Loucy (cell line): ENCODE data around the gene PSMB9.

Source experiments
- H2AFZ ChIP-seq: fragments of 200-600 bp; sonication (generic); 2 replicates; pipeline ENCODE4 v1.6.0; 2016; ENCODE audit warnings: antibody characterized with exemption, mild to moderate bottlenecking, low read length, moderate library complexity
- H3F3A ChIP-seq: fragments of 200-600 bp; 2 replicates; pipeline ENCODE4 v1.6.0; 2016; ENCODE audit warnings: antibody characterized with exemption, low read depth, mild to moderate bottlenecking
- H3K27me3 ChIP-seq: fragments of 200-600 bp; sonication (generic); 2 replicates; pipeline ENCODE4 v1.6.1; 2014; ENCODE audit warnings: low read length, mild to moderate bottlenecking; ENCODE audit not compliant: insufficient read depth, poor library complexity, severe bottlenecking
- H3K36me3 ChIP-seq: fragments of 200-600 bp; sonication (generic); 2 replicates; pipeline ENCODE4 v1.6.1; 2016; ENCODE audit warnings: low read length; ENCODE audit not compliant: insufficient read depth
- H3K4me1 ChIP-seq: fragments of 200-600 bp; sonication (generic); 2 replicates; pipeline ENCODE4 v1.5.1; 2014; ENCODE audit warnings: low read length, mild to moderate bottlenecking; ENCODE audit not compliant: insufficient read depth, poor library complexity, severe bottlenecking
- H3K4me2 ChIP-seq: fragments of 200-600 bp; sonication (generic); 2 replicates; pipeline ENCODE4 v1.6.0; 2014; ENCODE audit warnings: antibody characterized with exemption, low read length, low read depth, mild to moderate bottlenecking; ENCODE audit not compliant: poor library complexity, severe bottlenecking
- H3K4me3 ChIP-seq: fragments of 200-600 bp; sonication (generic); 2 replicates; pipeline ENCODE4 v1.5.1; 2014; ENCODE audit warnings: low read length, mild to moderate bottlenecking, mixed read lengths; ENCODE audit not compliant: poor library complexity, severe bottlenecking
- H3K79me2 ChIP-seq: fragments of 200-600 bp; sonication (generic); 2 replicates; pipeline ENCODE4 v1.6.1; 2014; ENCODE audit warnings: low read length; ENCODE audit not compliant: insufficient read depth
- H3K9ac ChIP-seq: fragments of 200-600 bp; sonication (generic); 2 replicates; pipeline ENCODE4 v1.6.0; 2014; ENCODE audit warnings: mild to moderate bottlenecking, low read depth, low read length, moderate library complexity; ENCODE audit not compliant: poor library complexity, severe bottlenecking
- H3K9me2 ChIP-seq: fragments of 200-600 bp; sonication (generic); replicated peaks from 2 replicates; pipeline ENCODE4 v1.6.1; 2016; ENCODE audit warnings: low read depth, low read length, mixed read lengths
- H3K9me3 ChIP-seq: fragments of 200-600 bp; sonication (generic); 2 replicates; pipeline ENCODE4 v1.6.1; 2014; ENCODE audit warnings: mild to moderate bottlenecking, antibody characterized with exemption, low read length, low read depth; ENCODE audit not compliant: insufficient read depth
- H4K20me1 ChIP-seq: fragments of 200-600 bp; sonication (generic); 2 replicates; pipeline ENCODE4 v1.6.0; 2014; ENCODE audit warnings: antibody characterized with exemption, low read length, mild to moderate bottlenecking; ENCODE audit not compliant: insufficient read depth, poor library complexity, severe bottlenecking
- EZH2phosphoT487 ChIP-seq: fragments of 200-600 bp; IDR thresholded peaks from 2 replicates; pipeline ENCODE4 v1.6.1; 2018; ENCODE audit warnings: antibody characterized with exemption, mild to moderate bottlenecking, moderate library complexity, borderline replicate concordance
- TF ChIP-seq, protein P1 (sequence below): fragments of 200-600 bp; sonication (generic); conservative IDR thresholded peaks from 2 replicates; pipeline ENCODE4 v1.5.1; 2014; ENCODE audit warnings: mild to moderate bottlenecking, antibody characterized with exemption, low read length

PSMB9 gene

DNA sequence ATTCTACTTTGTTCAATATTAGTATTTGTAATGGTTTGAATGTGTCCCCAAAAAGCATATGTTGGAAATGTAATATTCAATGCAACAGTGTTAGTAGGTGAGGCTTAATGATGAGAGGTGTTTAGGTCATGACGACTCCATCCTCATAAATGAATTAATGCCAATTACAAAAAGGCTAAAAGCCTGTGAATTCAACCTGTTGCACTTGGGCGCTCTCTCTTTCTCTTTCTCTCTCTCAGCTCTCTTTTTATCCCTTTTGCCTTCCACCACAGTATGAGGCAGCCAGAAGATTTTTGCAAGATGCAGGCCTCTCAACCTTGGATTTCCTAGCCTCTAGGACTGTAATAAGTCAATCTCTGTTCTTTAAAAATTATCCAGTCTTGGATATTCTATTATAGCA lies 34.6 kb downstream of the PSMB9 start:
- Histone ChIP-seq H3F3A (no peaks in the 10 kb centered on the region; the same call in 1 of the 2 replicates), H3K27me3 (no peaks in the 10 kb centered on the region), H3K9me3 (no peaks in the 10 kb centered on the region), H3K9me2 (no peaks in the 10 kb centered on the region), H3K9ac (no peak overlapping the region), H4K20me1 (no peaks in the 10 kb centered on the region), H3K79me2 (peaks cover 7% of the 10 kb centered on the region; the same call in 1 of the 2 replicates), H3K4me2 (no peak overlapping the region), H3K4me1 (peaks cover 9% of the 10 kb centered on the region), H3K4me3 (no peak overlapping the region), H2AFZ (no peak overlapping the region), H3K36me3 (no peaks in the 10 kb centered on the region)
- TF ChIP-seq EZH2phosphoT487 = no peak
- TF ChIP-seq, protein P1, sequence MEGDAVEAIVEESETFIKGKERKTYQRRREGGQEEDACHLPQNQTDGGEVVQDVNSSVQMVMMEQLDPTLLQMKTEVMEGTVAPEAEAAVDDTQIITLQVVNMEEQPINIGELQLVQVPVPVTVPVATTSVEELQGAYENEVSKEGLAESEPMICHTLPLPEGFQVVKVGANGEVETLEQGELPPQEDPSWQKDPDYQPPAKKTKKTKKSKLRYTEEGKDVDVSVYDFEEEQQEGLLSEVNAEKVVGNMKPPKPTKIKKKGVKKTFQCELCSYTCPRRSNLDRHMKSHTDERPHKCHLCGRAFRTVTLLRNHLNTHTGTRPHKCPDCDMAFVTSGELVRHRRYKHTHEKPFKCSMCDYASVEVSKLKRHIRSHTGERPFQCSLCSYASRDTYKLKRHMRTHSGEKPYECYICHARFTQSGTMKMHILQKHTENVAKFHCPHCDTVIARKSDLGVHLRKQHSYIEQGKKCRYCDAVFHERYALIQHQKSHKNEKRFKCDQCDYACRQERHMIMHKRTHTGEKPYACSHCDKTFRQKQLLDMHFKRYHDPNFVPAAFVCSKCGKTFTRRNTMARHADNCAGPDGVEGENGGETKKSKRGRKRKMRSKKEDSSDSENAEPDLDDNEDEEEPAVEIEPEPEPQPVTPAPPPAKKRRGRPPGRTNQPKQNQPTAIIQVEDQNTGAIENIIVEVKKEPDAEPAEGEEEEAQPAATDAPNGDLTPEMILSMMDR = no peak

DNA sequence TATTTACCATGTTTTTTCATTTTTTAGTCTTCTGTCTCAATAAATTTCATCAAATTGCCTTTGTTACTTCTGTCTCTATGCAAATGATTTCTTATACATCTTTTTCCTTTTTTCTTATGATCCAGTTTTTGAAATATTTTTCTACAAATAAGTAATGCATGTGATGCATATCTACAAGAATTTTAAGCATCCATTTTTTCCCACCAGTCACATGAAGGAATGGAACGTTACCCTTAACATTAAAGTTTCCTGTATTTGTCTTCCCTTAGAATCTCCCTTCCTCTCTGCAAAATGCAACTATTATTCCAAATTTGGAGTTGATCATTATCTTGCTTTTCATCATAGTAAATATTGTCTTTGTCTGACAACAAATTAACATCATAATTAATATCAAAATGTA lies 35.5 kb downstream of the PSMB9 start:
- Histone ChIP-seq H3K4me3 (no peak overlapping the region), H3K9ac (no peak overlapping the region), H3K9me3 (no peaks in the 10 kb centered on the region), H3K79me2 (peaks cover 10% of the 10 kb centered on the region; the same call in 1 of the 2 replicates), H3K4me1 (peaks cover 12% of the 10 kb centered on the region), H3K27me3 (no peaks in the 10 kb centered on the region), H3K4me2 (no peak overlapping the region), H2AFZ (no peak overlapping the region), H3K36me3 (no peaks in the 10 kb centered on the region), H3K9me2 (no peaks in the 10 kb centered on the region), H4K20me1 (no peaks in the 10 kb centered on the region), H3F3A (no peaks in the 10 kb centered on the region; the same call in 1 of the 2 replicates)
- TF ChIP-seq EZH2phosphoT487 = no peak
- TF ChIP-seq, protein P1 = no peak

DNA sequence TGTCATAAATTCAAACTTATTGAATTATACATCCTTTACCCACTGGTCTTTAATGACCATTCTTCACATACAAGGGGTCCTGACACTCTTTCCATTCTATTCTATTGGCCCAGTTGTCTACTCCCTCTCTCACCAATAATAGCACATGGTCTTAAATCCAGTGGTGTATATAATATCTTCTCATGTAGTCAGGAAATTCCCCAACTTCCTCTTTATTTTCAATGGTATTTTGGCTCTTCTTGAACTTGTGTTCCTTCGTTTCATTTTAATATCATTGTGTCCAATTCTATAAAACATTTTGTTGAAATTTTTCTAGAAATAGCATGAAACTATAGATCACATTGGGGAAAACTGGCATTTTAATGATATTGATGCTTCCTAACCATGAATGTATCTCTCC lies 36.8 kb downstream of the PSMB9 start:
- Histone ChIP-seq H3K4me2 (no peak overlapping the region), H3K9ac (no peak overlapping the region)

More for the DNA sequence above, 36.8 kb downstream of the PSMB9 start:
- Histone ChIP-seq H3K36me3 (no peaks in the 10 kb centered on the region), H2AFZ (no peak overlapping the region), H3K27me3 (no peaks in the 10 kb centered on the region), H3F3A (no peaks in the 10 kb centered on the region; the same call in 1 of the 2 replicates), H4K20me1 (peaks cover 6% of the 10 kb centered on the region), H3K4me3 (no peak overlapping the region), H3K9me2 (no peaks in the 10 kb centered on the region), H3K4me1 (peaks cover 15% of the 10 kb centered on the region), H3K9me3 (no peaks in the 10 kb centered on the region), H3K79me2 (peaks cover 23% of the 10 kb centered on the region)
- TF ChIP-seq, protein P1 = no peak
- TF ChIP-seq EZH2phosphoT487 = no peak
